Heart right ventricle (tissue), 16 donors: Measurements from ENCODE around the gene SPATA2. TPM values are rescaled to one million over a fixed set of nuclear protein-coding genes. Genes with fewer than 3 reads are reported as not detected.

Experiments
- ATAC-seq, 8 donors: fragments of 200-7000 bp; cut with Tn5 transposase; one replicate each; pipeline ENCODE4 v1.9.1; 2020; ENCODE audit warnings: mild to moderate bottlenecking in 8 of 8, moderate library complexity in 8 of 8, moderate number of reproducible peaks in 1 of 8
- DNase-seq, 2 donors: peaks; one replicate each; pipeline ENCODE4 v3.0.0-alpha.2; 2020
- H3K27ac ChIP-seq, 10 donors: fragments of 200-600 bp; sonication (generic) in 2 of 10; one replicate each; pipeline versions ENCODE4 v1.5.0 to v1.8.0; 2020 to 2022; ENCODE audit warnings: mild to moderate bottlenecking in 3 of 10
- H3K27me3 ChIP-seq, 7 donors: fragments of 200-600 bp; one replicate each; pipeline ENCODE4 v1.8.0; 2021 to 2022; ENCODE audit warnings: mild to moderate bottlenecking in 2 of 7
- H3K36me3 ChIP-seq, 9 donors: fragments of 200-600 bp; sonication (generic) in 1 of 9; one replicate each; pipeline versions ENCODE4 v1.5.0 to v1.8.0; 2020 to 2022; ENCODE audit warnings: mild to moderate bottlenecking in 2 of 9
- H3K4me1 ChIP-seq, 9 donors: fragments of 200-600 bp; sonication (generic) in 1 of 9; one replicate each; pipeline versions ENCODE4 v1.5.0 to v1.8.0; 2020 to 2022; ENCODE audit warnings: mild to moderate bottlenecking in 4 of 9
- H3K4me3 ChIP-seq, 10 donors: fragments of 200-600 bp; sonication (generic) in 2 of 10; one replicate each; pipeline versions ENCODE4 v1.5.0 to v1.8.0; 2020 to 2022; ENCODE audit warnings: mild to moderate bottlenecking in 7 of 10, moderate library complexity in 2 of 10
- H3K9me3 ChIP-seq, 11 donors: fragments of 200-600 bp in 10 of 11; sonication (generic) in 2 of 11; one replicate each; pipeline versions ENCODE4 v1.5.0 to v1.8.0; 2013 to 2022; ENCODE audit warnings: mild to moderate bottlenecking in 2 of 11, control low read depth in 1 of 11, moderate library complexity in 1 of 11
- WGBS, 2 donors: extraction: QIAGEN DNeasy Blood & Tissue Kit; methylation state at CpG; one replicate each; pipeline ENCODE4 v1.1.7; 2013; ENCODE audit warnings: inconsistent platforms in 1 of 2; 5-methylcytosine and 5-hydroxymethylcytosine counted together
- intact Hi-C, 10 donors: fragments of 100-400 bp; cut with DNase I; formaldehyde crosslinking; loops; one replicate each; pipeline versions ENCODE4 v1.11.1 to v1.14.2; 2022
- polyA plus RNA-seq, 2 donors: library from polyadenylated mRNA; stranded (reverse); fragments of 200-250 nt; gene quantifications; one replicate each; pipeline ENCODE4 v1.2.3, GENCODE V29; 2013
- total RNA-seq, 10 donors: library from RNA; stranded (reverse); fragmentation: NEBNext Ultra II Directional in 3 of 10; extraction: Animal tissue kit (Norgen Biotek cat#: 25700) in 3 of 10; gene quantifications; one replicate each; pipeline versions ENCODE4 v1.2.1 to v1.2.4, GENCODE V29; 2021 to 2023
- TF ChIP-seq, protein P1 (sequence below), 9 donors: fragments of 200-600 bp; sonication (generic) in 2 of 9; IDR thresholded peaks; one replicate each; pipeline versions ENCODE4 v1.5.0 to v1.8.0; 2021 to 2022; ENCODE audit warnings: antibody characterized with exemption in 9 of 9, mild to moderate bottlenecking in 5 of 9, moderate library complexity in 1 of 9
- donor health status: Arrhythmogenic right ventricular cardiomyopathy.
- donor health status: ischemic (EF 13 %, LVEDD 7.1; RV severe dilation, severe dysfunction).
- donor health status: healthy with polysubstance abuse.
- donor health status: DM: no; HTN: yes; CAD: no.
- donor health status: DM: no; HTN: no; CAD: no.
- donor health status: ischemic (EF 25% LVEDD 6.9; RV normal size, moderate dysfunction).
- donor health status: ischemic (EF 25% LVEDD 5.7; RV mildly dilated, moderate dysfunction).
- donor health status: healthy.
- donor health status: DM: yes; HTN: yes; CAD: no.
- donor health status: Ischemic cardiomyopathy.
- donor health status: ischemic (EF 35%, LVEDD 5.7; RV mildly dilated, moderate dysfunction).
- donor health status: nonischemic (EF 11% LVEDD 7.7; RV severe dilation, severe dysfunction).
- donor health status: DM: yes; HTN: yes; CAD: no.
- donor health status: PGD.
- donor health status: ischemic (EF 29% LVEDD 5.4; RV normal size, mild dysfunction).
- donor health status: nonischemic (EF 23%, LVEDD 6.1; RV moderate dilation, normal function).

Gene SPATA2
- total and polyA plus RNA-seq, 12 donors: 4.8 to 11.8 (median 6.6) TPM

DNA sequence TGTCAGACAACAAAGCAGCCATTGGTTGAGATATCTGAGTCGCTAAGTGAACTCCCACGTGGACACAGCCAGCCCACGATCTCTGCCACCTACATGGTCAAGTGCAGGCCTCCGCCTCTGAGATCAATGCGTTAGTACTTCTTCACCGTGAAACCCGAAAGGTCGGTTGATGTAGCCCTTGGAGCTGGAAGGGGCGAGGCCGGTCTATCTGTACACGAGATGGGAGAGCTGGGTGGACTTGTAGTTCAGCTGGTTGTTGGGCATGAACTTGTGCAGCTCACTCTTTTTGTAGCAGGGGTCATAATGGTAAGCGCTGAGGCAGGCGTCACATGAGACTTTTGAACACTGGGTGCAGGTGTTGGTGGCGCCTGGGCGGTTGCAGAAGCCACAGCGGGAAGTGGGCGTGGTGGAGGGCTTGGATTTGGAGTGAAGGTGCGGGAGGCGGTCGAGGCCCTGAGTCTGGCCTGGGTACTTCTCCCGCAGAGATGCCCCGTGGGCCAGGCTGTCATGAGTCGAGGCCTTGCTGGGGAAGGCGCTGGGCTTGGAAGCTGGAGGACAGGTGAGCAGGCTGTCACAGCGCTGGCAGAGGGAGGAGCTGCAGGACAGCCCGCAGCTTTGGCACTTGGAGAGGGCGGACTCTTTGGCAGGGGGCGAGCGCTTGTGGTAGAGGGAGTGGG is 9.8 kb downstream of the SPATA2 start:
- ATAC-seq (no peak), DNase-seq (no peak)
- no peaks in the 10 kb centered on the region for H3K9me3 ChIP-seq
- peaks cover 8 to 57% (median 26%) of the 10 kb centered on the region in 9 donors for H3K4me1 ChIP-seq
- no peak overlapping the region for H3K4me3 ChIP-seq
- H3K27me3 ChIP-seq: no peaks in the 10 kb centered on the region
- H3K27ac ChIP-seq: peak overlapping the region in 6 of 10 donors; percentile 9 to 84 (median 40)
- peaks cover 0 to 77% (median 37%) of the 10 kb centered on the region in 9 donors for H3K36me3 ChIP-seq
- WGBS, 2 donors: 93% methylated on average over 29 of the region's 29 CpGs
- TF ChIP-seq, protein P1, sequence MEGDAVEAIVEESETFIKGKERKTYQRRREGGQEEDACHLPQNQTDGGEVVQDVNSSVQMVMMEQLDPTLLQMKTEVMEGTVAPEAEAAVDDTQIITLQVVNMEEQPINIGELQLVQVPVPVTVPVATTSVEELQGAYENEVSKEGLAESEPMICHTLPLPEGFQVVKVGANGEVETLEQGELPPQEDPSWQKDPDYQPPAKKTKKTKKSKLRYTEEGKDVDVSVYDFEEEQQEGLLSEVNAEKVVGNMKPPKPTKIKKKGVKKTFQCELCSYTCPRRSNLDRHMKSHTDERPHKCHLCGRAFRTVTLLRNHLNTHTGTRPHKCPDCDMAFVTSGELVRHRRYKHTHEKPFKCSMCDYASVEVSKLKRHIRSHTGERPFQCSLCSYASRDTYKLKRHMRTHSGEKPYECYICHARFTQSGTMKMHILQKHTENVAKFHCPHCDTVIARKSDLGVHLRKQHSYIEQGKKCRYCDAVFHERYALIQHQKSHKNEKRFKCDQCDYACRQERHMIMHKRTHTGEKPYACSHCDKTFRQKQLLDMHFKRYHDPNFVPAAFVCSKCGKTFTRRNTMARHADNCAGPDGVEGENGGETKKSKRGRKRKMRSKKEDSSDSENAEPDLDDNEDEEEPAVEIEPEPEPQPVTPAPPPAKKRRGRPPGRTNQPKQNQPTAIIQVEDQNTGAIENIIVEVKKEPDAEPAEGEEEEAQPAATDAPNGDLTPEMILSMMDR (IDR thresholded peaks at IDR 0.05): no peak
- intact Hi-C loops: loop anchor here in 1 of 10 donors (10.0 kb wide), 1 partner anchor 291 kb away; no protein-coding TSS in a partner anchor

- H3K9me3 ChIP-seq: no peaks in the 10 kb centered on the region
- no peaks in the 10 kb centered on the region for H3K27me3 ChIP-seq
- TF ChIP-seq, protein P1 (IDR thresholded peaks at IDR 0.05): no peak
- H3K4me1 ChIP-seq: peaks cover 3 to 48% (median 17%) of the 10 kb centered on the region in 9 donors
- DNase-seq: no peak
- H3K36me3 ChIP-seq: peaks cover 0 to 68% (median 37%) of the 10 kb centered on the region in 9 donors
- ATAC-seq: no peak
- no peak overlapping the region for H3K4me3 ChIP-seq
- 92 to 95% methylated on average over 17 of the region's 17 CpGs for WGBS, 2 donors
- intact Hi-C loops: loop anchor here in 1 of 10 donors (10.0 kb wide), 1 partner anchor 290 kb away; no protein-coding TSS in a partner anchor
- no peak overlapping the region for H3K27ac ChIP-seq
These were observed 10.7 kb downstream of the SPATA2 start for GRCh38 chr20:49904440-49905214.

DNA sequence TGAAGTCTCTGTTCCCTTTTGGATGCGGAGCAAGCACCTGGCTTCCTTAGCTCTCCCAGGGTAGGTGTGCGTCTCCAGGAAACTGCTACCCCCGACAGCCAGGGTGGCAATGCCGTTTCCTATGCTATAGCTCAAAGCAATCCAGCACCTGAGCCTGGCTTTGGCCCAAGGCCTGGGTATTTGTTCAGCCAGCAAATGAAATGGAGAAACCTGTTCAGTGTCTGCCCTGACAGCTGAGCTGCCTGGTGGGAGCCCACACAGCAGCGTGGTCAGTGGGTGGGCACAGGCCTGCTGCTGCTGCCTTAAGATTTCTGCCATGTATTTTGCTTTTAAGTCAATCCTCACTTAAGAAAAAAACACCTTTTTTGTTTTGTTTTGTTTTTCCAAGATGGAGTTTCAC is 13.7 kb downstream of the SPATA2 start:
- WGBS, 2 donors: 66 to 77% methylated on average over 5 of the region's 5 CpGs
- TF ChIP-seq, protein P1 (IDR thresholded peaks at IDR 0.05): no peak
- DNase-seq: no peak
- Histone ChIP-seq H3K27ac (no peak overlapping the region), H3K36me3 (peaks cover 0 to 43% (median 28%) of the 10 kb centered on the region in 9 donors), H3K27me3 (no peaks in the 10 kb centered on the region), H3K4me1 (peaks cover 0 to 17% (median 4%) of the 10 kb centered on the region in 9 donors), H3K4me3 (no peak overlapping the region), H3K9me3 (no peaks in the 10 kb centered on the region)
- intact Hi-C loops: loop anchor here in 1 of 10 donors (10.0 kb wide), 1 partner anchor 287 kb away; no protein-coding TSS in a partner anchor
- peak in 2 of 8 donors; percentile 20 to 25 for ATAC-seq
